GM19023 (cell line): ENCODE results near the gene BCOR.

Experiments
- ATAC-seq: cut with Tn5 transposase; IDR thresholded peaks from one replicate; pipeline ENCODE4 v1.9.1; 2021; ENCODE audit warnings: mild to moderate bottlenecking, moderate library complexity; ENCODE audit not compliant: unreplicated experiment

The BCOR gene

DNA sequence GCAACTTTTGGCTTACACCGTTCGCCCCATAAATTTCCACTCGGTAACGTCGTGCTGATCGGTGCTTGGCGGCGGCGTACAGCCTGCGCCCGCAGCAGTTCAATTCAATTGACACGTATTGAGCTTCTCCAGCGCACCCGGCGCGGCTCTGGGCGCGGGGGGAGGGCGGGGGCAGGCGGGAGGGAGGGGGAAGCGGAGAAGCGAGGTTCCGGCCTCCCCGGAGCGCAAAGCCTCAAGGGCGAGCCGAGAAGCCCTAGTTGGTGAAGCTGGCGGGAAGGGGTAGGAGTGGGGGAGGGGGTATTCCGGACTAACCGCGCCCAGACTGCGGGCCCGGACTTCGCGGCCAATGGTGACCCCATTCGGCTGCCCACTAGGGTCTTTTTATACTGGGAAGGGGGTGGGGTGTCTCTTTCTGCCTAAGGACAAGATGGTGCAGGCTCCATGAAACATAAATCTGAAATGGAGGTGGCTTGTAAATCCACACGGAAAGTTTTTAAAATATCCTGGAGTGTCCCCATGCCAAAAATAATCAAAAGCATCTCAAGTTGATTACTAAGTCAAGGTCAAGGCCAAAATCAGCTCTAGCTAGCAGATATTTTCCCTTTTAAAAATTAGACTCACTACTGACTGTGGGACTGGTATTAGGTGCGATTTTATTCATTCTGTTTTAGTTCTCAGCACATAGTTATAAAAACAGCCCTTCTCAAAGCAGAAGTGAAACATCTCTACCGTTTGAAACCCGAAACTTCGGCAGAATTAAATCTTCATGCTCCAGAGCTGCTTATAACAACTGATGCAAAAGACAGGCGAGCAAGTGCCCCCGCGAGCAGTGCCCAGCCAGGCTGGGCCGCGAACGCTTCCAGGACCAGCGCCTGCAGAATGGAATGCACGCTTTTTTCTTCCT, 1.5 kb upstream of the BCOR start:
- no peak for ATAC-seq

DNA sequence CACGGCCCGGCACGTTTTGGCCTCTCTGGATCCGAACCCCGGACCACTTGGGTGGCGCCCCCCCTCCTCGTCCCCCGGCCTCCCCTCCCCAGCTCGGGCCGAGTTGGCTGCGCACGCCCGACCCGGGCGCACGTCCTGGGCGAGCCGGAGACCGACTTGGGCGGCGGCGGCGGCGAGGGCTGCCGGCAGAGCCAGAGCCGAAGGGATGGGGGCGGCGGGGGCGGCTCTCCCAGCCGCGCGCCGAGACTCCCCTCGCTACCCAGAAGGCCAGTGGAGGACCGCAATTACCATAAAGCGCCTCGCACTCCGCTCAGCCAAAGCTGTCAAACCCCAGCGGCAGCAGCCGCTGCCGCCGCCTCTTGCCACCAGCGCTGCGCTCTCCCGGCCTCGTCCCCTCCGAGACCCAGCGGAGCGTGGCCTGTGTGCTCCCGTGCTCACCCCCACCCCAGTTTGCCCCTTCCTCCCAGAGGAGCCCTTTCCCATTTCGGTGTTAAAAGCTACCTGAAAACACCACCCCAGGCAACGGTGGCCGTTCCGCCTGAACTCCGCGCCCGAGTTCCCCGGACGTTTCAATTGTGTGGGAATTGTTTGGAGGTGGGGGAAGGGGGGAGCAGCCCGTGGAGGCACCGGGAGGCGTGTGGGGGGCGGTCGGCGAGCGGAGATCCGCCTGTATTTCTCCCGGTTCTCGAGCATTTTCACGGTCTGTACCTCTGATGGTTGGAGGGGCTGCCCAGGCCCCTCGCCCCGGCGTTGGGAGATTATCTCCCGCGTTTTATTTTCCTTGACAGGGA, 701 bp upstream of the BCOR start:
- ATAC-seq = peak; percentile 23

GRCh38 chrX:40097141-40097503, 636 bp downstream of the BCOR start:
- ATAC-seq = no peak

DNA sequence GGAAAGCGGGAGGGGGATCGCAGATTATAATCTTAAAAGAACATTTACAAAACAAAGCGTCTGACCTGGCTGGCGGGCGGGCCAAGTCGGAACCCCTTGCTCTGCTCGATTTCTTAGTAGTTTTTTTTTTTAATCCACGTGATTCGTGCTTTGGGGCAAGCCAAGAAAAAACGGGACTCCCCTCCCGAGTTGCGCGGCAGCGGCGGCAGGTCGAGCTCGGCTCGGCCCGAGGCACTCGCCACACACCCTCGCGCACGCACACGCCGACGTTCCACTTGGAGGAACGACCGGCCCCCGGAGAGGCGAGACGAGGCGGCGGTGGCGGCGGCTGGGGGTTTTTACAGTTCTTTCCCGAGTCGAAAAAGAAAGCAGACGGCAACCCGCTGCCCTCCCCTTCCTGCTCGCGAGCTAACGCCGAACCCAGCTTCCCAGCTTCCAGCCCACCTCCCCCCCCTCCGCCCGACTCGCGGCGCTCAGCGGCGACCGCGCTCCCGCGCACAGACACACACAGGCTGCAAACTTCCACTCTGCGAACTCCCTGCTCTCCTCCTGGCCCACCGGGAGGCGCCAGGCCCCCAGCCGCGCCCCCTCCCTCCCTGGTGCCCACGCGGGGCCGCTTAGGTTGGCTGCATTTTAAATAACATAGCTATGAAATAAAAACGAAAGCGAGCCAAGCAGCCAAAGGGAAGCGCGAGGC, 1.2 kb downstream of the BCOR start:
- ATAC-seq = no peak

- ATAC-seq = no peak
Measured at GRCh38 chrX:40095583-40096394, 2.0 kb downstream of the BCOR start.

GRCh38 chrX:40094900-40095582, 2.7 kb downstream of the BCOR start:
- no peak for ATAC-seq

- no peak for ATAC-seq
Measured at GRCh38 chrX:40094041-40094899, 3.5 kb downstream of the BCOR start.

GRCh38 chrX:40093586-40093985, 4.2 kb downstream of the BCOR start:
- ATAC-seq = no peak

- no peak for ATAC-seq
Measured at GRCh38 chrX:40092808-40093435, 4.8 kb downstream of the BCOR start.

DNA sequence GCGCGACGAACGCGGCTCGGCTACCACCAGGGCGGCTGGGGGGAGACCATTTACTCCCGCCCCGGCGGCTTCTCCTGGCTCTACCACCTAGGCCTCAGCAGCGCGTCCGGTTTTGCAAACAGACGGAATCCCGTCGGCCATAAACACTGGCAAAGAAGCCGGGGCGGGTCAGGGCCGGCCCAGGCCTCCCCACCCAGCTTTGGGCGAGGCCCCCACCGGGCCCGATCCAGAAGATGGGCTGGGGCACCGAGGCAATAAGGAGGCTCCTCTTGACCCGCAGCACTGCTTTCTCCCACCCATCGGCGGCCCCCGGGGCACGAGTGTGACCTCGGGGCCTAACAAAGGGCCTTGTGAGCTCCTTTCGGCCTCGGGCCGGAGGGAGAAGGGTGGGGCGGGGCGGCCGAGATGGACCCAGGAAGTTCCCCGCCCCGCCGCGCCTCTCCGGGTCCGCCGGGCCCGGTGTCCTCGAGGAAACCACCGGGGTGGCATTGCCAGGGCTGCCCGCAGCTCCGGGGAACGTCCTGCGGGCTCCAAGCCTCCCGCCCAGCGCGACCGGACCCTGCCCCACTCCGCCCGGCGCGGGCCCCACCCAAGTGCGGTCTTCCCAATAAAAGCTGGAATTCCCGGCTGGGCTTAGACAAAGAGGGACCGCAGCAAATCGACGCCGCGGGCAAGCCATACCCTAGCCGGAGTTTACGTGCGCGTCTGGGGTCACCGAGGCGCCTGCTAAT, 5.9 kb downstream of the BCOR start:
- no peak for ATAC-seq

GRCh38 chrX:40090961-40091360, 6.8 kb downstream of the BCOR start:
- ATAC-seq = no peak

- no peak for ATAC-seq
Measured at GRCh38 chrX:40090050-40090804, 7.5 kb downstream of the BCOR start.

GRCh38 chrX:40088803-40089540, 8.8 kb downstream of the BCOR start:
- ATAC-seq = no peak

DNA sequence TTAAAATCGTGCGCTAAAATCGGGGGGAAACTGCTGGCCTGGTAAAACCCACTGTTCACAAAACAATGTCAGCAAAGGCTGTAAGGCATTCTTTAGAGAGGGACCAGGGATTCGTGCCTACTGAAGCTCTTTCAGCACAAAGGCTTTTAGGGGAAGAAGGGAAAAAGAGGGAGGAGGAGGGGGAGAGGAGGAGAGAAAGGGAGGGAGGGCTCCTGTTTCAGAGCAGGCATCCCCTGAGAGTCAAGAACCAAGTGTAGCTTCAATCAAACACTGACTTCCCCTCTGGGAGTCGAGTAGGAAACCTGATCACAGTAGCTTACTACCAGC, 9.5 kb downstream of the BCOR start:
- no peak for ATAC-seq

DNA sequence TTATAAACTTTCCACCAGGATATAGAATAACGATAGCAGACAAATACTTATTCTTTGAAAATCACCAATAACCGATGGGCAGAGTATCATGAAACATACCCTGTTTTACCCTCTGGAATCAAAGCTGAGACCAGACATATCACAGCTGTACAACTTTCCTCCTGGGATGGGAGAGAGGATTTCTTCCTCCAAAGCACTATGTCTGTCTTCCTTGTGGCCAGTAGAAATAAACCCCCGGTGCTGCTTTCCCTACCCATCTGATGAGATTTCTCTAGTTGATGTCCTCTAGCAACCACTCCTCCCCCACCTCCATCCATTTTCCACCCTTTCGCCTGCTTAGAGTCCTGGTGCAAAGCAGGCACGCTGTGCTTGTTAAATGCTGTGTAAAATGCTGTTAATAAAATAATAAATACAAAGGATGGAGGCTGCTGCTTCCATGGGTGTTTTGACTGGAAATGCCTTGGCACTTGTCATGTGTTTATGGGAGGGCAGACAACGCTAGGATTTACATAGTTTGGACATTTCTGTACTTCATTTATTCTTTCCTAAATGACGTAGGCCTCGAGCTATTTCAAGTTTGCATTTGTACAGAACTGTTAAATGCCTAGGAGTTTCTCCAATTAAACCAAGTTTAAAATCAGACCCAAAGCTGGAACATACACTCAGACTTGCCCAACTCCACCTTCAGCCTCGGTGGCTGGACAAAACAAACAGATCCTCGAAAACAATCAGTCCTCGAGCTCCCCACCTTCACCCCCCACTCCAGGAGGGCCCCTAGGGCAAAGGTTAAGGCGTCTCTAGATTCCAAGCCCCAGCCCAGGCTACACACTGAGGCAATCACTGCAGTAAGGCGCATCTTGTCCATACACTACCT, 10.1 kb downstream of the BCOR start:
- ATAC-seq = no peak
